Measurements from ENCODE around the gene VIPR2.

VIPR2 gene

DNA sequence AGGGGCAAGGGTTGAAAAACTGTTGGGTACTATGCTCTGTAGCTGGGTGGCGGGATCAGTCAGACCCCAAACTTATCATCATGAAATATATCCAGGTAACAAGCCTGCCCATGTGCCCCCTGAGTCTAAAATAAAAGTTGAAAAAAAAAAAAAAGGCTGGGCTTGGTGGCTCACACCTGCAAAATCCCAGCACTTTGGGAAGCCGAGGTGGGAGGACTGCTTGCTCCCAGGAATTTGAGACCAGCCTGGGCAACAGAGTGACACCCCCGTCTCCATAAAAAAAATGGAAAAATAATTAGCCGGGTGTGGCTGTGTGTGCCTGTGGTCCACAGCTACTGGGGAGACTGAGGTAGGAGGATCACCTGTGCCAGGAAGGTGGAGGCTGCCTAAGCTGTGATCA lies 83.5 kb downstream of the VIPR2 start:
- no peak overlapping the region for H3K4me3 ChIP-seq (ENCODE audit: low read depth, low read length)
- DNase-seq (ENCODE audit: low read depth) = no peak
- in situ Hi-C loops (cut with HindIII; ENCODE audit: low sequenced_read_pairs) = no loop called here
- TF ChIP-seq, protein P1, sequence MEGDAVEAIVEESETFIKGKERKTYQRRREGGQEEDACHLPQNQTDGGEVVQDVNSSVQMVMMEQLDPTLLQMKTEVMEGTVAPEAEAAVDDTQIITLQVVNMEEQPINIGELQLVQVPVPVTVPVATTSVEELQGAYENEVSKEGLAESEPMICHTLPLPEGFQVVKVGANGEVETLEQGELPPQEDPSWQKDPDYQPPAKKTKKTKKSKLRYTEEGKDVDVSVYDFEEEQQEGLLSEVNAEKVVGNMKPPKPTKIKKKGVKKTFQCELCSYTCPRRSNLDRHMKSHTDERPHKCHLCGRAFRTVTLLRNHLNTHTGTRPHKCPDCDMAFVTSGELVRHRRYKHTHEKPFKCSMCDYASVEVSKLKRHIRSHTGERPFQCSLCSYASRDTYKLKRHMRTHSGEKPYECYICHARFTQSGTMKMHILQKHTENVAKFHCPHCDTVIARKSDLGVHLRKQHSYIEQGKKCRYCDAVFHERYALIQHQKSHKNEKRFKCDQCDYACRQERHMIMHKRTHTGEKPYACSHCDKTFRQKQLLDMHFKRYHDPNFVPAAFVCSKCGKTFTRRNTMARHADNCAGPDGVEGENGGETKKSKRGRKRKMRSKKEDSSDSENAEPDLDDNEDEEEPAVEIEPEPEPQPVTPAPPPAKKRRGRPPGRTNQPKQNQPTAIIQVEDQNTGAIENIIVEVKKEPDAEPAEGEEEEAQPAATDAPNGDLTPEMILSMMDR (IDR thresholded peaks at IDR 0.05; ENCODE audit: low read depth, low read length, missing control alignments) = no peak

DNA sequence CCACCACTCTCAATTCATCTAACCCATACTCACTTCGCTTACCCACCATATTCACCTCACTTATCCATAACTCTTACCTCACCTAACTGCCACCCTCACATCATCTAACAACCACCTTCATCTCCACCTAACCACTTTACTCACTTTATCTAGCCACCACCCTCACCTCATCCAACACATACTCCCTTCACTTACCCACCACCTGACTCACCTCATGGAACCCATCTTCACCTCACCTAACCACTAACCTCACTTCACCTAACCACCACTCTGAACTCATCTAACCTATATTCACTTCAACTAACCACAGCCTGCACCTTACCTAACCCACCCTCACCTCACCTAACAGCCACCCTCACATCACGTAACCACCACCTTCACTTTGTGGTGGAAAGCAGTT lies 84.2 kb downstream of the VIPR2 start:
- DNase-seq (ENCODE audit: low read depth) = no peak
- in situ Hi-C loops (cut with HindIII; ENCODE audit: low sequenced_read_pairs) = no loop called here
- no peak overlapping the region for H3K4me3 ChIP-seq (ENCODE audit: low read depth, low read length)
- TF ChIP-seq, protein P1 (IDR thresholded peaks at IDR 0.05; ENCODE audit: low read depth, low read length, missing control alignments) = no peak

DNA sequence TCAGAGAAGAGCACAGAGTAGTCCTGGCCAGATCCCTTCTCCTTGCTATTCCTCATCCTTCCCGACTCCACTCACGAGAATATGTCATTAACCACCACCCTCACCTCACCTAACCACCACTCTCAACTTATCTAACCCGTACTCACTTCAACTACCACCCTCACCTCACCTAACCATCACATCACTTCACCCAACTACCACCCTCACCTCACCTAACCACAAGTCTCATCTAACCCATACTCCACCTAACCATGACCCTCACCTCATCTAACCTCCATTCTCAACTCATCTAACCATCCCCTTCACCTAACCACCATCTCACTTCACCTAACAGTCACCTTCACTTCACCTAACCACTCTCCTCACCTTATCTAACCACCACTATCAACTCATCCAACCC lies 85.0 kb downstream of the VIPR2 start:
- DNase-seq (ENCODE audit: low read depth) = no peak
- no peak overlapping the region for H3K4me3 ChIP-seq (ENCODE audit: low read depth, low read length)
- TF ChIP-seq, protein P1 (IDR thresholded peaks at IDR 0.05; ENCODE audit: low read depth, low read length, missing control alignments) = no peak
- in situ Hi-C loops (cut with HindIII; ENCODE audit: low sequenced_read_pairs) = no loop called here

DNA sequence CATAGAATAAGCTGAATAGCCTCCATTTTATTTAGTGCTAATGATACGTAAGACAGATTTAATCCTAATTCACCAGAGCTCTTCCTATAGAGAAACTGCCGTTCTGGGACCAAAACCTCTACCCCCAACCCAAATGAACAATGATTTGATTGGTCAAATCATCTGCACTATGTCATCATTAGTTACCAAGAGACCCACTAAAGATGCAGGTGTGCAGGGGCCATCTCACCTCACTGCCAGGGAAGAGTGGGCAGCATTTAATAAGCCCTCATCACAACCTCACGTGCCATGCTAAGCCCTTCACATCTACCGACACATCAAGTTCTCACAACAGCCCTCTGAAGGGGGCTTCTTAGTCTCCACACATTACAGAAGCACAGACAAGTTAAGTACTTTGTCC lies 87.0 kb downstream of the VIPR2 start:
- TF ChIP-seq, protein P1 (IDR thresholded peaks at IDR 0.05; ENCODE audit: low read depth, low read length, missing control alignments) = no peak
- in situ Hi-C loops (cut with HindIII; ENCODE audit: low sequenced_read_pairs) = no loop called here
- no peak overlapping the region for H3K4me3 ChIP-seq (ENCODE audit: low read depth, low read length)
- no peak for DNase-seq (ENCODE audit: low read depth)

DNA sequence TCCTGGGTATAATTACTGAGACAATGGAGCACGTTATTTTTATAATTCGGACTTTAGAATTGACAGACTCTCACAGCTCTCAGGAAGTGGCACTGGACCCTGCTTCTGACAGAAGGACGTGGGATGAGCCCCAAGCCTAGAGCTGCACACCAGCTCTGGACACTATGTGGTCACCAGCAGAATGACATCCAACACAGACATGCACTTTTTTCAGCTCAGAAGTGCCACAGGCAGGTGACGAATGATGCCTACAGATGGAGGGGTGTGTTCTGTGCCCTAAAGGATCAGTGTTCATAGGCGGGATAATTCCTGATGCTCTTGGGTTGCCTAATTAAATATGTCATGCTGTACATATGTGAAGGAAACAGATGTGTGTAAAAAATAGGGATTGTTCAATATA lies 87.9 kb downstream of the VIPR2 start:
- no peak for DNase-seq (ENCODE audit: low read depth)
- in situ Hi-C loops (cut with HindIII; ENCODE audit: low sequenced_read_pairs) = no loop called here
- TF ChIP-seq, protein P1 (IDR thresholded peaks at IDR 0.05; ENCODE audit: low read depth, low read length, missing control alignments) = no peak
- H3K4me3 ChIP-seq (ENCODE audit: low read depth, low read length) = no peak overlapping the region

DNA sequence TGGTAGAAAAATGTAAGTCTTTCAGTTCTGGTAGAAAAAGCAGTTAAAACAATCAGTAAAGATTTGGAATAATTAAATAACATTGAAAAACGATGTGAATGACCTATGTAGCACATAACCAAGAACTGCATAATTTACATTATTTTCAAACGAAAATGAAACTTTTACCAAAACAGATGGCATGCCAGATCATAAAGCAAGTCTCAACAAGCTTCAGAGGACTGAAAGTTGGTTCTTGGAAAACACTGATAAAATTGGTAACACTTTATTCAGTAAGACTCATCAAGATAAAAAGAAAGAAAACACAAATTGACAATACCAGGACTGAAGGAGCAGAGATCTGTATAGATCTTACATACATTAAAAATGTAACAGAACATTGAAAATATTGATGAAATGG lies 92.8 kb downstream of the VIPR2 start:
- TF ChIP-seq, protein P1 (IDR thresholded peaks at IDR 0.05; ENCODE audit: low read depth, low read length, missing control alignments) = no peak
- in situ Hi-C loops (cut with HindIII; ENCODE audit: low sequenced_read_pairs) = no loop called here
- no peak for DNase-seq (ENCODE audit: low read depth)
- H3K4me3 ChIP-seq (ENCODE audit: low read depth, low read length) = no peak overlapping the region

DNA sequence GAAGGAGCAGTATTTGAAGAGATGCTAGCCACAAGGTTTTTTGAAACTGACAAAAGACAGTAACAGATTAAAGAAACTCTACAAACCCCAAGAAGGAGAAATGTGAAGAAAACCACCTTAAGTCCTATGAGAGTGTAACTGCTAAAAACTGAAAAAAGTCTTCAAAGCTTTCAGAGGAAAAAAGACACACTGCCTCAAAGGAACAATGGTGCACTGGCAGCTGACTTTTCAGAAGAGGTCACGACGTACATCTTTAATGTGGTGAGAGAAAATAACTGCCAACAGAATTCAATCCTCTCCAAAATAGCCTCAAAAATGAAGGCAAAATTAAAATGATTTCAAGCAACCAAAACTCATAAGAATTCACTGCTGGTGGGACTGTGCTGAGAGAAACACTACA lies 94.0 kb downstream of the VIPR2 start:
- H3K4me3 ChIP-seq (ENCODE audit: low read depth, low read length) = no peak overlapping the region
- in situ Hi-C loops (cut with HindIII; ENCODE audit: low sequenced_read_pairs) = no loop called here
- TF ChIP-seq, protein P1 (IDR thresholded peaks at IDR 0.05; ENCODE audit: low read depth, low read length, missing control alignments) = no peak
- no peak for DNase-seq (ENCODE audit: low read depth)
